NCI-H2107 treated with DMSO at 0.1 percent for 48 hours (cell line): ENCODE measurements around the gene EIF2B5.

ENCODE experiments used
- DNase-seq: peaks from one replicate; lab custom pipeline; 2025; ENCODE audit not compliant: unreplicated experiment; lab: John Stamatoyannopoulos, UW

Gene EIF2B5

DNA sequence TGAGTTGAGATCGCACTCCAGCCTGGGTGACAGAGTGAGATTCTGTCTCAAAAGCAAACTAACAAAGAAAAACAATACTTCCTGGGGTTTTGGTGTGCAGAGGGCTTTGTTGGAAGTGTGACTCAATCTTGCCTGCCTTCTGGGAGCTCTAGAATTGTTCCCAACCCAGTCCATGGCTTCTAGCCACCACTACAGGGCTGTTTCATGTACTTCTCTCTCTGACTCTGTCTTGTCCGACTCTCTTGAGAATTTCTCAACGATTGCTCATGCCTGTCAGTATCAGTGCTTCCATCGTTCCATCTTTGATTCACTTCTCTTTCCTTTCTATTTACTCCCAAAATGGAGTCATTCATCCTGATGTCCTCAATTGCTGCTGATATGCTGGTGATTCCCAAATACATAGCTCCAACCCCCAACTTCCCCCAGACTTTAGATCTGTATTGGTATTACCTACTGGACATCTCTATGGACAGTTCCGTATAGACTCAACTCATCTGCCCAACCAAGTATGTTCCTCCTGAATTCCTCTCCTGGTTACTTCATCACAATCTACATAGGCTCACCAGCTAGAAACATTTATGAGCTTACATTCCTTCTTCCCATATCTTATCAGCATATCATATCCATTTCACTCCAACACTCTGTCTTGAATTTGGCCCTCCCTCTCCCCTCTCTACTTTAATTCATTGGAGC, 37.7 kb downstream of the EIF2B5 start:
- no peak for DNase-seq

DNA sequence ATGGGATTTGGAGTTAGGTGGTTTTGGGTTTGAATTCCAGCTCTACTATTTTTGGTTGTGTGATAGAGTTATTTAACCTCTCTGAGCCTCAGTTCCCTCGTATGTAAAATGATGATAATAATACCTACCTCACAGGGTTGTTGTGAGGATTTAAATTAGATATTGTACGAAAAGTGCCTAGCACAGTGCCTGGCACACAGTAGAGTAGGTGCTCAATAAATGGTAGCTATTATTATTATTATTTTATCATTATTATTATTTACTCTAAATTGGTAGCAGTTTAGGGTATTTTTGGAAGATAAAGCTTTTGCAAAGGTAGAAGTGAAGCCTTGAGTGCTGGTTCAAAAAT, 38.2 kb downstream of the EIF2B5 start:
- DNase-seq = no peak

DNA sequence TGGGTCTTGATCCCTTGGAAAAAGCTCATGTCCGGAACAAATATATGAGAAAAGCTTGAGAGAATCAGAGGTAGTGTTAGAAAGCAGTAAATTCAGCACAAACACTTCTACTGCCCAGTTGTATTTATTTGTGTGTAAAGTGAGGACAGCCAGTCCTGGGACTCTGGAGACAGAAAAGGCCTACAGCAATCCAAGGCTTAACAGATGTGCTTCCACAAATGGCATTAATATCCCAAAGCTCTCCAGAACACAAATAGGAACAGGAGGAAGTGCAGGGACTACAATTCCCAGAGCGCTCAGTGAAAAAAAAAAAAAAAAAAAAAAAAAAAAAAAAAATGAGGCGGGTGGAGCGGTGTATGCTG, 39.1 kb downstream of the EIF2B5 start:
- DNase-seq = no peak

DNA sequence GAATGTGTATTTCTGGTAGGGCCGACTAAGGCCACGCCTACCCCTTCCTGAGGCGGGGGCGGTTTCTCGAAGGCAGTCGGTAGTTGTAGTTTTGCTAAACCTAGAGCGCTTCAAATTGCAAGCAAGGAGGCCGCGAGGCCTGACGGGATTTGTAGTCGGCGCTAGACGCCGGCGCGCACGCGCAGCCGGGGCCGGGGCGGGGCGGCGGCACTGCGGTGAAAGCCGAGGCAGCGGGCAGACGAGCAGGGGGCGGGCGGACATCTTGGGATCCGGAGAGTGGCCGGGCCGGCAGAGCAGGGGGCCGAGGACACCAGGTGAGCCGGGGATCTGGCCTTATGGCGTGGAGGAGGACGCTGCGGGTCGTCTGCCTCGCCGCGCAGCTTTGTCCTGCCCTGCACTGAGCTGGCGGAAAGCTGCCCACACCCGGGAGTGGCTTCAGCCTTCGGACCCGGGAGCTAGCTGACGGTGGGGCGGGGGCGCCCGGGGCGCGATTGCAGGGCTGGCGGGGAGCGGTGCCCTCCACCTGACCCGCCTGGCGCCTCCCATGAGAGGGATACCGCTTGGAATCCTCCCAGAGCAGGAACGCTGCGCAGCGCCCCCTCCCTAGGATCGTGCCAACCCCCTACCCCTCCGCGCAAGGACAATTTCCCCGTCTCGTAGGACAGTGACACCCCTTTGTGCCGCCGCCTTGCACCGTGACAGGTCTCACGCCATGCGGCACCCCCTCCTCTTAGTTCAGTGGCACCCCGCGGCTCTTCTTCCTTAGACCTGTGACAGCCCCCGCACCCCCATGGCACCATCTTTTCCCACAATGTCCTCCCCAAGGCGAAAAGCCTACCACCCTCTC, 39.7 kb downstream of the EIF2B5 start, which contains the start of gene AP2M1:
Gene AP2M1, plus strand, starts transcription at position 210 of the 847 bp plus-strand sequence. CDS start 2,139 bp downstream, outside the sequence.
- peak; percentile 100 for DNase-seq

DNA sequence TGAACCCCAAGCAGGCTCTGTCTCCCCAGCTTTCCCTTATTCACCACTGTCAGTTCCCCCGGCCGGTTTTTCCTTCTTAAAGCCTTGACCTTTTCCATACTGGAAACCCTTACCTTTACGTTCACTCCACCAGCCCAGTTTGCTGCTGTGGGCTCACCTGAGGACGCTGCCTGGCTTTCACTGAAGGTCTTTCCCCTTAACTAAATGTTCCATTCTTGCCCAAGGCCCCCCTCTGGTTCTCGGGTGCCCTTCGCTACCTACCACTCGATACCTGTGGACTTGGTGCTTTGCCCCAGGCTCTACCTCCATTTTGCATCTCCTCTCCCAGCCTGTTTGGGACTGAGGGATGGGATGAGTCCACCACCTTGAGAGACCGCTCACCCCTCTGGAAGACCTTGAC, 40.3 kb downstream of the EIF2B5 start:
- no peak for DNase-seq

DNA sequence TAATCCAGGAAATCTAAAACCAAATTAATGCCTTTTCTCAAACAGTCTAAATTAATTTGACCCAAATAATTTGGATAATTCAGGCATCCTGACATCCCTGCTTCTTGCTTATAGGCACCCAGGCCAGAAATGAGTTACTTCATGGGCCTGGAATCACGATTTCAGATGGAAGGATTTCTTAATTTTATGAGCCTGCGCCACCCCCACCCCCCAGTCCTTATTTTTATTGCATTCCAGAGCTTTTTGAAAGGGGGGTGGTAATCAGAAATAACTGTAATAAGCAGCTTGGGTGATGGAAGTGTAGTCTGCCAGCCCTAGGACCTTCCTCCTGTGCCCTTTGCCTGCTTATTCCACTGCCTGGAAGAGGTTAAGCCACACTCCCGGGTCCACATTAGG, 40.8 kb downstream of the EIF2B5 start:
- DNase-seq = no peak

DNA sequence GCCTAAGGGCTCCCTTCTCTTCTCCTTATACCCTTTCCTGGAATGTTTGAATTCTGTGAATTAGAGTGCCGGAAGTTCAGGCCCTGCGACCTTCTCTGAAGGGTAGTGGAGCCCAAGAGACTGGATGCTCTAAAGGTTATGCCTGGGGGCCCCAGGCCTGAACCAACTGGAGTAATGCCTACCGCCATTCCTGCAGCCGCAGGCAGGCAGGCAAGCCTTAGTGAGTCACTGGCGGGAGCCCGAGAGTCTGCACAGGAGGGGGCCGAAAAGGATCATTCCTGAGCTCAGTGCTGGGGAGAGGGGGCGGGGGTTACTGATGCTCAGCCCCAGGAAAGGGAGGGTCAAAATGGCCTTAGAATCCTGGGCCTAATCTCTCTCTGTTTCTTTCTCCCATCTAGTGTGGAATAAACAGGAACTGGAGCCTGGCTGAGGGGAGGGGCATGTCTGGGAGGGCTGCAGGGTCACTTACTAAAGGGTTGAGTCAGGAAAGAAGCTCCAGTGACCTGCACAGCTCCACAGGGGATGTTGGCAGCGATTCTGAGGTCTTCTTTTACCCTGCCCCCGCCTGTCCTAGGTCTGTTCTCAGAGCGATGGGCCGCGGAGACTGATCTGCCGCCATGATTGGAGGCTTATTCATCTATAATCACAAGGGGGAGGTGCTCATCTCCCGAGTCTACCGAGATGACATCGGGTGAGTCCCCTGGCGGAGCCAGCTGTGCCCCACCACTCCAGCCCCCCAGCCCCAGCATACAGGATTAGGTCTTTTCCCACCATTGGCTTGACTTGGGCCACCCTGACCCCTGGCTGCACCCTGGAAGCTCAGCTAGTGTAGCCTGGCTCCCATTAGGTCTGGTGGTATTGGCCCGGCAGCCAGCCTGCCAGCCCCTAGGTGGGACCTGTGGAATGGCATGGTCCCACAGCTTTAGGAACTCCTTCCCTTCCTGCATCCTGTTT, 41.5 kb downstream of the EIF2B5 start:
- no peak for DNase-seq

DNA sequence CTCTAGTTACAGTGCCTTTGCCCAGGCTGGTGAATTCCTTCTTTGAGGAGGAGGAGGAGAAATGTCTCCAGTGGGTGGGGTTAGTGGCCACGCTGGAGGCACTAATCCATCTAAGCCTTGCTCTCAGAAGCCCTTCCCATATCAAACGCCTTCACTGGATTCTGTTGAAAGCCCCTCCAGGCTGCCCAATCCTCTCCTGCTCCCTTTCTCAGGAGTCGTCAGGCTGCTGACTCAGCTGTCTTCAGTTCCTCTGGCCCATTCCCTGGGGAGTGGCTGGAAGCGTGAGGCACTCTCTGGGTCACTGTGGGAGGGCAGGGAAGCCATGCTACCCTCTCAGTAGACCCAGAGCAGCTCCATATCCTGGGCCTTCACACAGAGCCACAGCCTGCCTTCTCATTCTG, 42.2 kb downstream of the EIF2B5 start:
- no peak for DNase-seq

DNA sequence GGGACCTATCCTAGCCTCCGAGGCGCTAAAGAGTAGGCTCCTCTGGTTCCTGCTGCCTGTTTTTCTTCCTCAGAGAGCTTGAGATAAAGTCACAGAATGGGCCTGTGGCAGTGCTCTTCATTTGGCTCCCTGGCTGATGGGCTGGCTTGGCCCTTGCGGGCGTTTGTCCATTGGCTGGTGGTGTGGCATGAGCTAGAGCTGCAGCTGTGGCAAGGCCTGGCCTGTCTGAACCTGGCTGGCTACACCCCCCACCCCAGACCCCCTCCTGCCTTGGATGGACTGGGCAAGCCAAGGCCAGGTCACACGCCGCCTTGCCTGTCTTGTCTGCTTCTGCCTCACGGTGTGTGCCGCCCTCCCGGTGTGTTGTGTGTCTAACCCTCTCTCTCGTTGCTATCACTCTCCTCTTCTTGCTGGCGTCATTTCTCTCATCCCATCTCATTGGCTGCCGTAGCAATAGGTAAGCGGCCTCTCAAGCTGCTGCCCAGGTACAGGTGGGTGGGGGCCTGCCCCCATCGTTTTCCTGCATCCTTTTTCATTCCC, 42.7 kb downstream of the EIF2B5 start:
- no peak for DNase-seq

DNA sequence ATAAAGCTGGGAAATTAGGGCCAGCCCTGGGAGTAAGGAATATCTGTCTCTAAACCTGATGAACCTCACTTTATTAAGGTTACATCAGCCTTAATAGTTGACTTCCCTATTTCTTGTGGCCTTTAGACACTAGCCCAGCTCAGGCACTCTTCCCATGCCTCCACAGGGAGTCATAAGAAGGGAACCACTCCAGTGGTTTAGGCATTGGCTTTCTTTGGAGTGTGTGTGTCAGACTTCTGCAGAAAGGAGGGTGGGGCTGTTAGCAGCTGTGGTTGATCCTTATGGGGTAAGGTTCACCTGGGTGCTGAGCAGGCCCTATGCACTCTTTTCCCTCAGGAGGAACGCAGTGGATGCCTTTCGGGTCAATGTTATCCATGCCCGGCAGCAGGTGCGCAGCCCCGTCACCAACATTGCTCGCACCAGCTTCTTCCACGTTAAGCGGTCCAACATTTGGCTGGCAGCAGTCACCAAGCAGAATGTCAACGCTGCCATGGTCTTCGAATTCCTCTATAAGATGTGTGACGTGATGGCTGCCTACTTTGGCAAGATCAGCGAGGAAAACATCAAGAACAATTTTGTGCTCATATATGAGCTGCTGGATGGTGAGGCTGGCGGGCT, 43.5 kb downstream of the EIF2B5 start:
- no peak for DNase-seq

DNA sequence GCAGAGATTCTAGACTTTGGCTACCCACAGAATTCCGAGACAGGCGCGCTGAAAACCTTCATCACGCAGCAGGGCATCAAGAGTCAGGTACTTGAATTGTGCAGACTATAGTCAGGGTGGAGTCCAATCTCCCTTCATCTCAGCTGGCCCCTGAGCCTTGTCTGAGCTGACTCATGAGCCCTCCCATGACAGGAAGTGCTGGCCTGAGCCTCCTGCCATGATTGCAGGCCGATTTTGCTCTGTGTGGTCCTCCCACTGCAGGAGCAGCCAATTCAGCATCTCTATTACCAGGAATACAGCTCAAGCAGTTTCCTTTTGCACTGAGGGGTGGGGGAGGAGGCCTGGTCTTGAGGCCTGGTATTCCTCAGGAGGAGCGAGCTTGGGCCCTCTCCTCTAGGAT, 45.0 kb downstream of the EIF2B5 start:
- no peak for DNase-seq

DNA sequence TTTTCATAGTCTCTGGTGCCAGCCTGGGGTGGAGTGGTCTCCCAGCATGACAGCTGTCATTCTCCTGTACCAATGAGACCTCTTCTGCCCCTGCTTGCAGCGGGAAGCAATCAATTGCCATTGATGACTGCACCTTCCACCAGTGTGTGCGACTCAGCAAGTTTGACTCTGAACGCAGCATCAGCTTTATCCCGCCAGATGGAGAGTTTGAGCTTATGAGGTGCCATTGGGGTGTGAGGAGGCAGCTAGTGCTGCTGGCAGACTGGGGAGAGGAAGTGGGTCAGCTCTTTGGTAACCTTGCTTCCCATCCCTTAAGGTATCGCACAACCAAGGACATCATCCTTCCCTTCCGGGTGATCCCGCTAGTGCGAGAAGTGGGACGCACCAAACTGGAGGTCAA, 46.4 kb downstream of the EIF2B5 start:
- DNase-seq = no peak

DNA sequence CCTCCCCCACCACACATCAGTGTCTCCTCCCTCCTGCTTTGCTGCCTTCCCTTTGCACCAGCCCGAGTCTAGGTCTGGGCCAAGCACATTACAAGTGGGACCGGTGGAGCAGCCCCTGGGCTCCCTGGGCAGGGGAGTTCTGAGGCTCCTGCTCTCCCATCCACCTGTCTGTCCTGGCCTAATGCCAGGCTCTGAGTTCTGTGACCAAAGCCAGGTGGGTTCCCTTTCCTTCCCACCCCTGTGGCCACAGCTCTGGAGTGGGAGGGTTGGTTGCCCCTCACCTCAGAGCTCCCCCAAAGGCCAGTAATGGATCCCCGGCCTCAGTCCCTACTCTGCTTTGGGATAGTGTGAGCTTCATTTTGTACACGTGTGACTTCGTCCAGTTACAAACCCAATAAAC, 48.5 kb downstream of the EIF2B5 start:
- no peak for DNase-seq

DNA sequence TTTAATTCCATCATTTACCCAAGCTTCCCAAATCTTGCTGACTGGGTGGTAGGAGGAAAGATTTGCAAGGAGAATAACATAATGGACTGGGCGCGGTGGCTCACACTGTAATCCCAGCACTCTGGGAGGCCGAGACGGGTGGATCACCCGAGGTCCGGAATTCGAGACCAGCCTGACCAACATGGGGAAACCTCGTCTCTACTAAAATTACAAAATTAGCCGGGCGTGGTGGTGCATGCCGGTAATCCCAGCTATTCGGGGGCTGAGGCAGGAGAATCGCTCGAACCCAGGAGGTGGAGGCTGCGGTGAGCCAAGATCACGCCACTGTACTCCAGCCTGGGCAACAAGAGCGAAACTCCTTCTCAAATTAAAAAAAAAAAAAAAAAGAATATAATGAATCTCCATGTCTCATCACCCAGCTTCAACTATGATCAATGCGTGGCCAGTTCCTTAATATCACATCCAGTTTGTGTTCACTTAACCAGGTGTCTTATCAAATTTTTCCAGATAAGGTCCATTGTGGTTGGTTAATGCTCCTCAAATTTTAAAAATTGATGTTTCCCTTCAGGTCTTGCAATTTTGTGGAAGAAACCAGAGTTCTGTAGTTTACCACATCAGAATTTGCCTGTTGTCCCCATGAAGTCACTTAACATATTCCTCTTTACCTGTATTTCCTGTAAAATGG, 49.5 kb downstream of the EIF2B5 start:
- DNase-seq = no peak

DNA sequence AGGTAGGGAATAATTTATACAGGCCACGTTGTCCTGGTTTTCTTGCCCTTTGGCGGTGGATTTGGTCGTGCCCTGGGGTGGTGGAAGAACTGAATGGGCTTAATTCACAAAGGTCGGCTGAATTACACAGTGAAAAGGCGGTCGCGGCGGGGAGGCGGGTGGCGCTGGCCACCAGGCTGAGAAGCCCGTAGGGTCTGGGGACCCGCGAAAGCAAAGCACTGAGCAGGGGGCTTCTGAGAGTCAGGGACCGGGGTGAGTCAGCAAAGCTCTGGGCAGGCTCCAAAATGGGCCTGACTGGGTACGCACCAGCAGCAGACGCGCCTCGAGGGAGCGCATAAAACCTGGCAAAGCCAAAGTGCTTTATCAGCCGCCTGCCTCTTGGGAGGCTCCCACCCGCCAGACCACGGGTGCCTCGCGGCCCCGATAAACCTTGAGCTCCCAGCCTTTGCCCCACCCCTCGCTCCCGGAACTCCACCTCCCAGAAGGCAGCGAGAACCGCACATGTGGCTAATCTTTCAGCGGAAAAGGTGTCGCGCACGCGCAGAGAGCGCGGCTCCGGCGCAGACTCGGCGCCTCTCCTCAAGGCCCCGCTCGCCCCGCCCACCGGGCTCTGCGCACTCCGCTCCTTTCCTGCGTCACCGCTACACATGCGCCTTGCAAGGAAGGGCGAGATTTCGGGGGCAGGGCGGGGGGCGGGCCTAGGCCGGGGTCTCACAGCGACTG, 50.5 kb downstream of the EIF2B5 start:
- peak; percentile 99 for DNase-seq

DNA sequence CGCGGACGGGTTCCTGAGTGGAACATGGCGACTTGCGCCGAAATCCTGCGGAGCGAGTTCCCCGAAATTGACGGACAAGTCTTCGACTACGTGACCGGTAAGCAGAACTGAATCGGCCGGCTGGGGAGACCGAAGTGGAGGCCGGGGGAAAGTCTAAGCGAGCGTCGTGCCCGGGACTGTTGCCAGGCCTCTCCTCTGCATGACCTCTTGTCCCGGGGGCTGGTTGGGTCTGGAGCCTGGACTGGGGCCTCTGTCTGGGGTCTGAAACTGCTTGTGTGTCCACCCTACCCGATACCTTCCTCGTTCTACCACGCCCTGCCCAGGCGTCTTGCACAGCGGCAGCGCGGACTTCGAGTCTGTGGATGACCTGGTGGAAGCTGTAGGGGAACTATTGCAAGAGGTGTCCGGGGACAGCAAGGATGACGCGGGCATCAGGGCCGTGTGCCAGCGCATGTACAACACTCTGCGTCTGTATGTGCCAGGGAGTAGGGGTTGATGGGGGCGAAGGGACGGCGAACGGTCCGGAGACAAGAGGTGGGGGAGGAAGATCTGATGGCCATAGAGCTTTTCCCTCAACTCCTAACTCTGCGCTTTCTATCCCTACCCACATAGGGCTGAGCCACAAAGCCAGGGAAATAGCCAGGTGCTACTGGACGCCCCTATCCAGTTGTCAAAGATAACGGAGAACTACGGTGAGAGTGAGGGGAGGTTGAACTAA, 51.2 kb downstream of the EIF2B5 start, which contains the start of gene ABCF3:
Gene ABCF3, plus strand, starts transcription at position 16 of the 718 bp plus-strand sequence. Its CDS starts 9 bp downstream, at position 25.
- no peak for DNase-seq

DNA sequence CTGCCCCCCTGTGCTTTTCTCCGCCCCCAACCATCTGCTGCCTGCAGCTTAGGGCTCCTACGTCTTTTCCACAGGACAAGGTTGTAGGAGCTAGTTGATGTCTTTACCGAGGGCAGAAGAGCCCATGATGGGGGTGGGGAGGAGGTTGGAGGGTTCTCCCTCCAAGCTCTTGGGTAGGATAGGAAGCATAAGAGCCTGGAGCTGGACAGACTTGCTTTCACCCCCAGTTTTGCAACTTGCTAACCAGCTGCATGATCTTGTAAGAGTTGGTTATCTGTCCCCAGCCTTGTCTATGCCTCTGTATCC, 51.7 kb downstream of the EIF2B5 start:
- no peak for DNase-seq

DNA sequence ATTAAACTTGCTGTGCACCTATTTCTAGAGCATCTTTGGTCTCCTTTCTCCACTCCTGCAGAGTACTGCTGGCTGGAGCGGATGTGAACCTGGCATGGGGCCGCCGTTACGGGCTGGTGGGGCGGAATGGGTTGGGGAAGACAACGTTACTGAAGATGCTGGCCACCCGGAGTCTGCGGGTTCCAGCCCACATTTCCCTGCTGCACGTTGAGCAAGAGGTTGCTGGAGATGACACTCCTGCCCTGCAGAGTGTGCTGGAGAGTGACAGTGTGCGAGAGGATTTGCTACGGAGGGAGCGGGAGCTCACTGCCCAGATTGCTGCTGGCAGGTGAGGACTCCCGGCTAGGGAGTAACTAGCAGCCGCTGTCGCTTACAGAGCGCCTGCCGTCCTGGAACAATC, 52.9 kb downstream of the EIF2B5 start:
- no peak for DNase-seq

DNA sequence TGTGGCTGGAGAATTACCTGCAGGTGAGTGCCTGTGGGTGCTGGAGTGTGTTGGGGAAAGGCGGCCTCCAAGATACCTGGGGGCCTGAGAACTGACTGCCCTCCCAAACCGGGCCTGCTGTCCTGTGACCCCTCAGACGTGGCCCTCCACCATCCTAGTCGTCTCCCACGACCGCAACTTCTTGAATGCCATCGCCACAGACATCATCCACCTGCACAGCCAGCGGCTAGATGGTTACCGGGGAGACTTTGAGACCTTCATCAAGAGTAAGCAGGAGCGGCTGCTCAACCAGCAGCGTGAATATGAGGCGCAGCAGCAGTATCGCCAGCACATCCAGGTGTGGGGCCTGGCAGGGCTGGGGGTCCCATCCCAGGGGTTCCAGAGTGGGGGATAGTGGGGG, 54.3 kb downstream of the EIF2B5 start:
- no peak for DNase-seq
